ENCODE results near the gene SEC62.

SEC62 gene

GRCh38 chr3:169966428-169966950 lies at the start of gene SEC62:
Gene SEC62 (plus strand): TSS chr3:169966807. CDS start chr3:169966823, 16 bp downstream.
- peak; percentile 94 for DNase-seq (ENCODE audit: extremely low spot score)
- TF ChIP-seq ARNT (IDR thresholded peaks at IDR 0.05) = no peak
- TF ChIP-seq HDGF (IDR thresholded peaks at IDR 0.05; ENCODE audit: borderline replicate concordance) = no peak
- TF ChIP-seq FOXM1 (IDR thresholded peaks at IDR 0.05; ENCODE audit: borderline replicate concordance) = peak; percentile 5; the same call in 1 of the 2 replicates
- TF ChIP-seq TARDBP (IDR thresholded peaks at IDR 0.05) = no peak
- TF ChIP-seq LEF1 (IDR thresholded peaks at IDR 0.05; ENCODE audit: borderline replicate concordance) = no peak
- no peak for TF ChIP-seq PKNOX1 (IDR thresholded peaks at IDR 0.05)
- TF ChIP-seq SUZ12 (IDR thresholded peaks at IDR 0.05) = no peak
- TF ChIP-seq NFRKB (IDR thresholded peaks at IDR 0.05) = peak; percentile 76
- TF ChIP-seq L3MBTL2 (conservative IDR thresholded peaks at IDR 0.05) = no peak
- TF ChIP-seq SP1 (IDR thresholded peaks at IDR 0.05) = peak; percentile 22; the same call in 1 of the 2 replicates
- no peak for TF ChIP-seq FOXA1 (IDR thresholded peaks at IDR 0.05)
- TF ChIP-seq CTBP1 (IDR thresholded peaks at IDR 0.05; ENCODE audit: borderline replicate concordance) = no peak; the same call in 1 of the 2 replicates
- TF ChIP-seq ZNF384 (IDR thresholded peaks at IDR 0.05) = no peak
- no peak; the same call in 1 of the 2 replicates for TF ChIP-seq ELF4 (IDR thresholded peaks at IDR 0.05)
- TF ChIP-seq BHLHE40 (IDR thresholded peaks at IDR 0.05; ENCODE audit: borderline replicate concordance) = no peak
- TF ChIP-seq FOXK2 (IDR thresholded peaks at IDR 0.05) = no peak
- CTCF ChIA-PET = interaction anchor here (0.6 kb wide), 1 partner anchor 36 kb away, joined by 8 read pairs; no protein-coding TSS in a partner anchor
- POLR2A ChIA-PET = interaction anchor here (0.7 to 2.2 kb wide), 6 partner anchors 10 to 202 kb away, joined by 3 to 11 read pairs (median 5); partner anchors contain the start of genes MYNN and TERC

DNA sequence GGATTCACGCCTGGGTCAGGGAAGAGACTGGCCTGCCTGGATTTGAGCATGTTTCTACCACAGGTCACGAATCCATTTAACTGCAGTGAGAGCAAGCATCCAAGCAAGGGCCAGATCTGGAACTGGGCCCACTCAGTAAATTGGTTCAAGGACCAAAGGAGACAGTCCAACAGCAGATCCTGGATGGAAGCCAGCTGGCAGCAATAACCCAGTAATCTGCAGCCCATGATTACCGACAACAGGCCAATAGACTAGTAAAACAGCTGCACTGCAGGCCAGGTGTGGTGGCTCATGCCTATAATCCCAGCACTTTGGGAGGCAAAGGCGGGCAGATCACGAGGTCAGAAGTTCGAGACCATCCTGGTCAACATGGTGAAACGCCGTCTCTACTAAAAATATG lies 43.4 kb upstream of the SEC62 start:
- TF ChIP-seq LEF1 (IDR thresholded peaks at IDR 0.05; ENCODE audit: borderline replicate concordance) (no peak), TARDBP (IDR thresholded peaks at IDR 0.05) (no peak), ELF4 (IDR thresholded peaks at IDR 0.05) (no peak), NFRKB (IDR thresholded peaks at IDR 0.05) (no peak), BHLHE40 (IDR thresholded peaks at IDR 0.05; ENCODE audit: borderline replicate concordance) (no peak), FOXA1 (IDR thresholded peaks at IDR 0.05) (no peak), SP1 (IDR thresholded peaks at IDR 0.05) (no peak), CTBP1 (IDR thresholded peaks at IDR 0.05; ENCODE audit: borderline replicate concordance) (no peak), FOXM1 (IDR thresholded peaks at IDR 0.05; ENCODE audit: borderline replicate concordance) (no peak), HDGF (IDR thresholded peaks at IDR 0.05; ENCODE audit: borderline replicate concordance) (no peak), L3MBTL2 (conservative IDR thresholded peaks at IDR 0.05) (no peak), PKNOX1 (IDR thresholded peaks at IDR 0.05) (no peak), SUZ12 (IDR thresholded peaks at IDR 0.05) (no peak), FOXK2 (IDR thresholded peaks at IDR 0.05) (no peak), ARNT (IDR thresholded peaks at IDR 0.05) (no peak), ZNF384 (IDR thresholded peaks at IDR 0.05) (no peak)
- DNase-seq (ENCODE audit: extremely low spot score) = no peak
- CTCF ChIA-PET = no interaction called here
- POLR2A ChIA-PET = no interaction called here

DNA sequence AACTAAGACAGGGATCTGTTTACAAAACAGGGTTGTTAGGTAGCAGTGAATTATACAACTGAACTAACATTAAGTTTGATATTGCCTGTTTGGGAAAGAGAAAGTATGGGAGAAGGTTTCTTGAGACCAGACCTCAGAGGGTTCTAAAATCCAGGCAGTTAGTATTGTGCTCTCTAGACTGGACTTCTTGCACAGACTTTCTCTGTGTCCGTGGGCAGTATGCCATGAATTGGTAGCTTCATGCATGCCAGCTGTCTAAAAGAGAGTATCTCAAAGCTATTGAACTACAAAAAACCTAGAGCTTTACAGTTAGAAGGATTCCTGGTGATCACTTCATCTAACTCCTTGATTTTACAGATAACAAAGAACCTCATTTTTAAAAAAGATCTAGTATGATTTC lies 42.8 kb upstream of the SEC62 start:
- DNase-seq (ENCODE audit: extremely low spot score) = no peak
- ChIA-PET POLR2A (no interaction called here), CTCF (no interaction called here)
- TF ChIP-seq ARNT (IDR thresholded peaks at IDR 0.05) (no peak), SP1 (IDR thresholded peaks at IDR 0.05) (no peak), BHLHE40 (IDR thresholded peaks at IDR 0.05; ENCODE audit: borderline replicate concordance) (no peak), ZNF384 (IDR thresholded peaks at IDR 0.05) (no peak), SUZ12 (IDR thresholded peaks at IDR 0.05) (no peak), PKNOX1 (IDR thresholded peaks at IDR 0.05) (no peak)

DNA sequence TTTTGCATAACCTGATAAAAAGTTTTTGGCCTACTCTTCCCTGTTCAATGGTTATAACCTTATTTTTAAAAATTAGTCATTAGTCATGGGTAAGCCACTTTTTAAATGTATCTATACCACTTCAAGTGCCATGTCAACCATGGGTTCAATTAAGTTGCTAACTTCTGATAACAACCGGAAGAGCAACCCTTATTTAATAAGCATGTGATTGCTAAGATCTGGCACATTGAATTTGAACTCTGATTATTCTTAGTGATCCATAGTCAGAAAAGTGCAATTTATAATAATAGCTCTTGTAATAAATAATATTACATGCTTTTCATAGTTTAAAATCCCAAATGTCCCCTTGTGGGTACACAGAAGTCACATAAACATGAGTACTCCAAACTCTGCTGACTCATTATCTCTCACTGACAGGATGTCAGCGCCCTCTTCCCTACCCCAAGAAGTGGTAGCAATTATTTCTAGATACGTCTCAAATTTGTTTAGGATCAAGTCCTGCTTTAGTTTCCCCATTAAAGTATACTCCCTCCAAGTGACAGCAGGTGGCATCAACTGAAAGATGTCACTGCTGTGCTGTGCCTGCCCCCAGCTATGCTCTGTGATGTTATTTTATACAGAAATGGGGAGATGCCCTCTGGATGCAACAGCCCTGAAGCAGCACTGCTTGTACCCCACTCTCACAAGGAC lies 36.6 kb upstream of the SEC62 start:
- TF ChIP-seq L3MBTL2 (conservative IDR thresholded peaks at IDR 0.05) (no peak), FOXA1 (IDR thresholded peaks at IDR 0.05) (no peak), ARNT (IDR thresholded peaks at IDR 0.05) (no peak), TARDBP (IDR thresholded peaks at IDR 0.05) (no peak), SP1 (IDR thresholded peaks at IDR 0.05) (no peak), FOXM1 (IDR thresholded peaks at IDR 0.05; ENCODE audit: borderline replicate concordance) (no peak), SUZ12 (IDR thresholded peaks at IDR 0.05) (no peak)
- ChIA-PET CTCF (interaction anchor here (0.5 kb wide), 1 partner anchor 36 kb away, joined by 8 read pairs; no protein-coding TSS in a partner anchor), POLR2A (no interaction called here)
- DNase-seq (ENCODE audit: extremely low spot score) = no peak

DNA sequence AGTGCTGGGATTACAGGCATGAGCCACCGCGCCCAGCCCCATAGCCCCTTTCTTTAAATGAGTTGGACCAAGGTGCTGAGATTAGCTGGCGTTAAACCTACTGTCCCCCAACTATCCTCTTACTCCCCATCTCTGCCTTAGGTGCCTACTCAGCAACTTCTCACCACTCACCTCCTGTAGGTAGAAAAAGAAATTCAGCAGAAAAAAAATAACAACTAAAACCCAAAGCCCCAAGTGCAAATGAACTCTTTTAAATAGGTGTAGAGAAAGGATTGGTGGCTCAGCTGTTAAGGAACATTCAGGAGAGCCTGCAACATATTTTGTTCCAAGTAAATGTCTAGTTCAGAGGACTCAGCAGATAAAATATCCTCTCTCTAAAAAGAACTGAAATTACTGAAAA lies 35.8 kb upstream of the SEC62 start:
- CTCF ChIA-PET = no interaction called here
- DNase-seq (ENCODE audit: extremely low spot score) = no peak
- POLR2A ChIA-PET = no interaction called here
- TF ChIP-seq PKNOX1 (IDR thresholded peaks at IDR 0.05) (no peak), NFRKB (IDR thresholded peaks at IDR 0.05) (no peak), BHLHE40 (IDR thresholded peaks at IDR 0.05; ENCODE audit: borderline replicate concordance) (no peak), TARDBP (IDR thresholded peaks at IDR 0.05) (no peak), CTBP1 (IDR thresholded peaks at IDR 0.05; ENCODE audit: borderline replicate concordance) (no peak), ARNT (IDR thresholded peaks at IDR 0.05) (no peak), FOXM1 (IDR thresholded peaks at IDR 0.05; ENCODE audit: borderline replicate concordance) (no peak), LEF1 (IDR thresholded peaks at IDR 0.05; ENCODE audit: borderline replicate concordance) (no peak), SUZ12 (IDR thresholded peaks at IDR 0.05) (no peak), ZNF384 (IDR thresholded peaks at IDR 0.05) (no peak), SP1 (IDR thresholded peaks at IDR 0.05) (no peak)
